ENCODE data around the gene PLAGL2.
"Not testable (repeated sequence)": the region's sequence is repeated elsewhere in the genome, so short reads cannot be mapped to it uniquely, and the experiment has no call there.

Gene PLAGL2

GRCh38 chr20:32189123-32189410 is 18.5 kb downstream of the PLAGL2 start:
- Mint-ChIP-seq H3K4me1 (peaks cover 15% of the 10 kb centered on the region), H3K4me3 (peak overlapping the region; percentile 75), H3K9me3 (no peaks in the 10 kb centered on the region), H3K27me3 (peaks cover under 1% of the 10 kb centered on the region), H3K36me3 (no peaks in the 10 kb centered on the region), H3K27ac (no peak overlapping the region)
- no peak for DNase-seq
- CTCF ChIA-PET, result no interaction called here

GRCh38 chr20:32188376-32189122 is 19.0 kb downstream of the PLAGL2 start:
- H3K27ac Mint-ChIP-seq, result no peak overlapping the region
- DNase-seq, result no peak
- CTCF ChIA-PET, result no interaction called here
- H3K36me3 Mint-ChIP-seq, result no peaks in the 10 kb centered on the region
- no peaks in the 10 kb centered on the region for H3K9me3 Mint-ChIP-seq
- peaks cover 15% of the 10 kb centered on the region for H3K4me1 Mint-ChIP-seq
- peak overlapping the region; percentile 54 for H3K4me3 Mint-ChIP-seq
- peaks cover 5% of the 10 kb centered on the region for H3K27me3 Mint-ChIP-seq

GRCh38 chr20:32186506-32186905 is 21.0 kb downstream of the PLAGL2 start:
- CTCF ChIA-PET, result no interaction called here
- H3K4me3 Mint-ChIP-seq, result no peak overlapping the region
- H3K27ac Mint-ChIP-seq, result no peak overlapping the region
- H3K4me1 Mint-ChIP-seq, result peaks cover 15% of the 10 kb centered on the region
- no peak for DNase-seq
- H3K36me3 Mint-ChIP-seq, result no peaks in the 10 kb centered on the region
- H3K27me3 Mint-ChIP-seq, result peaks cover 7% of the 10 kb centered on the region
- no peaks in the 10 kb centered on the region for H3K9me3 Mint-ChIP-seq

GRCh38 chr20:32184961-32185603 is 22.5 kb downstream of the PLAGL2 start:
- no peak for DNase-seq
- Mint-ChIP-seq H3K4me3 (no peak overlapping the region), H3K9me3 (no peaks in the 10 kb centered on the region), H3K4me1 (peaks cover 6% of the 10 kb centered on the region), H3K27ac (no peak overlapping the region), H3K27me3 (peaks cover 7% of the 10 kb centered on the region), H3K36me3 (no peaks in the 10 kb centered on the region)
- CTCF ChIA-PET, result interaction anchor here (0.6 kb wide), 1 partner anchor 16 kb away, joined by 3 read pairs; no protein-coding TSS in a partner anchor

- H3K4me3 Mint-ChIP-seq, result no peak overlapping the region
- CTCF ChIA-PET, result no interaction called here
- no peak for DNase-seq
- H3K27ac Mint-ChIP-seq, result no peak overlapping the region
- peaks cover 11% of the 10 kb centered on the region for H3K27me3 Mint-ChIP-seq
- no peaks in the 10 kb centered on the region for H3K36me3 Mint-ChIP-seq
- H3K9me3 Mint-ChIP-seq, result no peaks in the 10 kb centered on the region
- H3K4me1 Mint-ChIP-seq, result peaks cover 3% of the 10 kb centered on the region
Observed at GRCh38 chr20:32183947-32184635, 23.5 kb downstream of the PLAGL2 start.

GRCh38 chr20:32181606-32182005 is 25.9 kb downstream of the PLAGL2 start:
- no peaks in the 10 kb centered on the region for H3K4me1 Mint-ChIP-seq
- CTCF ChIA-PET, result no interaction called here
- H3K4me3 Mint-ChIP-seq, result no peak overlapping the region
- no peak overlapping the region for H3K27ac Mint-ChIP-seq
- no peaks in the 10 kb centered on the region for H3K9me3 Mint-ChIP-seq
- H3K27me3 Mint-ChIP-seq, result peaks cover 11% of the 10 kb centered on the region
- no peaks in the 10 kb centered on the region for H3K36me3 Mint-ChIP-seq
- no peak for DNase-seq

GRCh38 chr20:32179934-32180333 is 27.6 kb downstream of the PLAGL2 start:
- H3K36me3 Mint-ChIP-seq, result no peaks in the 10 kb centered on the region
- CTCF ChIA-PET, result no interaction called here
- no peak overlapping the region for H3K4me3 Mint-ChIP-seq
- peaks cover 11% of the 10 kb centered on the region for H3K27me3 Mint-ChIP-seq
- no peaks in the 10 kb centered on the region for H3K4me1 Mint-ChIP-seq
- H3K9me3 Mint-ChIP-seq, result no peaks in the 10 kb centered on the region
- no peak overlapping the region for H3K27ac Mint-ChIP-seq
- DNase-seq, result no peak

- Mint-ChIP-seq H3K4me1 (no peaks in the 10 kb centered on the region), H3K36me3 (no peaks in the 10 kb centered on the region), H3K27me3 (peaks cover 11% of the 10 kb centered on the region), H3K27ac (no peak overlapping the region), H3K9me3 (no peaks in the 10 kb centered on the region), H3K4me3 (no peak overlapping the region)
- no peak for DNase-seq
- CTCF ChIA-PET, result no interaction called here
Observed at GRCh38 chr20:32179515-32179914, 28.0 kb downstream of the PLAGL2 start.

- H3K4me1 Mint-ChIP-seq, CTCF ChIA-PET, H3K27me3 Mint-ChIP-seq, H3K4me3 Mint-ChIP-seq, DNase-seq, H3K9me3 Mint-ChIP-seq, H3K36me3 Mint-ChIP-seq, H3K27ac Mint-ChIP-seq: not testable (repeated sequence)
Observed at GRCh38 chr20:32177696-32178095, 29.8 kb downstream of the PLAGL2 start.

GRCh38 chr20:32168184-32168910 is 39.2 kb downstream of the PLAGL2 start:
- no peak for DNase-seq
- Mint-ChIP-seq H3K36me3 (peaks cover 25% of the 10 kb centered on the region), H3K27ac (peak overlapping the region; percentile 25), H3K4me3 (no peak overlapping the region), H3K27me3 (no peaks in the 10 kb centered on the region), H3K4me1 (no peaks in the 10 kb centered on the region), H3K9me3 (no peaks in the 10 kb centered on the region)
- CTCF ChIA-PET, result no interaction called here

GRCh38 chr20:32167552-32167951 is 40.0 kb downstream of the PLAGL2 start:
- H3K4me3 Mint-ChIP-seq, result no peak overlapping the region
- H3K9me3 Mint-ChIP-seq, result no peaks in the 10 kb centered on the region
- CTCF ChIA-PET, result no interaction called here
- H3K36me3 Mint-ChIP-seq, result peaks cover 25% of the 10 kb centered on the region
- no peaks in the 10 kb centered on the region for H3K27me3 Mint-ChIP-seq
- no peak for DNase-seq
- H3K27ac Mint-ChIP-seq, result peak overlapping the region; percentile 16
- no peaks in the 10 kb centered on the region for H3K4me1 Mint-ChIP-seq

GRCh38 chr20:32165836-32166545 is 41.6 kb downstream of the PLAGL2 start:
- CTCF ChIA-PET, result no interaction called here
- Mint-ChIP-seq H3K4me1 (no peaks in the 10 kb centered on the region), H3K27me3 (no peaks in the 10 kb centered on the region), H3K27ac (no peak overlapping the region), H3K4me3 (no peak overlapping the region), H3K9me3 (no peaks in the 10 kb centered on the region), H3K36me3 (peaks cover 37% of the 10 kb centered on the region)
- no peak for DNase-seq

GRCh38 chr20:32164984-32165735 is 42.4 kb downstream of the PLAGL2 start:
- Mint-ChIP-seq H3K27me3 (no peaks in the 10 kb centered on the region), H3K9me3 (no peaks in the 10 kb centered on the region), H3K27ac (peak overlapping the region; percentile 56), H3K4me3 (no peak overlapping the region), H3K4me1 (no peaks in the 10 kb centered on the region), H3K36me3 (peaks cover 41% of the 10 kb centered on the region)
- CTCF ChIA-PET, result no interaction called here
- no peak for DNase-seq
